Measurements from ENCODE around the gene GARRE1. TPM values are rescaled to one million over a fixed set of nuclear protein-coding genes. Genes with fewer than 3 reads are reported as not detected.
"Not testable (repeated sequence)": the region's sequence is repeated elsewhere in the genome, so short reads cannot be mapped to it uniquely, and the experiment has no call there.

The GARRE1 gene
- total RNA-seq, 1 experiment from 2014 or later = 23.3 TPM

DNA sequence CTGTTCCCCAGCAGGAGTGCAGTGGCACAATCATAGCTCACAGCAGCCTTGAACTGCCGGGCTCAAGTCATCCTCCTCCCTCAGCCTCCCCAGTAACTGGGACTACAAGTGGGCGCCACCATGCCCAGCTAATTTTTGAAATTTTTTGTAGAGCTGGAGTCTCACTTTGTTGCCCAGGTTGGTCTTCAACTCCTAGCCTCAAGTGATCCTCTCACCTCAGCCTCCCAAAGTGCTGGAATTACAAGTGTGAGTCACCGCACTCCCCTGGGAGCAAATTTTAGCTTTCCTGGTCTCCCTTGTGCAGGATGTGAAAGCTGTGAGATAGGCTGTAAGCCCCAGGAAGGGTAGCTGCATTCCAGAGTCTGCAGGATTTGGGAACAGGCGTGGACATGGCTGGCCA is 5.4 kb upstream of the GARRE1 start:
- no peak overlapping the region for H3K4me2 ChIP-seq
- H3K4me1 ChIP-seq (replicated peaks; ENCODE audit: insufficient read depth) = 0 out of 2 replicates have a peak, but pooled peaks cover 6% of the 10 kb centered on the region
- no peaks in the 10 kb centered on the region for H3K27me3 ChIP-seq (ENCODE audit: insufficient read depth, low read depth)
- intact Hi-C loops (cut with micrococcal nuclease; ENCODE audit: unreplicated experiment) = no loop called here
- no peaks in the 10 kb centered on the region; the same call in 1 of the 2 replicates for H3F3A ChIP-seq (ENCODE audit: insufficient read depth, low read depth)
- ChIA-PET POLR2A (ENCODE audit: unreplicated experiment) (no interaction called here), CTCF (no interaction called here)
- H2AFZ ChIP-seq = no peak overlapping the region
- no peak for TF ChIP-seq EZH2 (IDR thresholded peaks at IDR 0.05; ENCODE audit: low read depth)
- TF ChIP-seq, protein P1, sequence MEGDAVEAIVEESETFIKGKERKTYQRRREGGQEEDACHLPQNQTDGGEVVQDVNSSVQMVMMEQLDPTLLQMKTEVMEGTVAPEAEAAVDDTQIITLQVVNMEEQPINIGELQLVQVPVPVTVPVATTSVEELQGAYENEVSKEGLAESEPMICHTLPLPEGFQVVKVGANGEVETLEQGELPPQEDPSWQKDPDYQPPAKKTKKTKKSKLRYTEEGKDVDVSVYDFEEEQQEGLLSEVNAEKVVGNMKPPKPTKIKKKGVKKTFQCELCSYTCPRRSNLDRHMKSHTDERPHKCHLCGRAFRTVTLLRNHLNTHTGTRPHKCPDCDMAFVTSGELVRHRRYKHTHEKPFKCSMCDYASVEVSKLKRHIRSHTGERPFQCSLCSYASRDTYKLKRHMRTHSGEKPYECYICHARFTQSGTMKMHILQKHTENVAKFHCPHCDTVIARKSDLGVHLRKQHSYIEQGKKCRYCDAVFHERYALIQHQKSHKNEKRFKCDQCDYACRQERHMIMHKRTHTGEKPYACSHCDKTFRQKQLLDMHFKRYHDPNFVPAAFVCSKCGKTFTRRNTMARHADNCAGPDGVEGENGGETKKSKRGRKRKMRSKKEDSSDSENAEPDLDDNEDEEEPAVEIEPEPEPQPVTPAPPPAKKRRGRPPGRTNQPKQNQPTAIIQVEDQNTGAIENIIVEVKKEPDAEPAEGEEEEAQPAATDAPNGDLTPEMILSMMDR (conservative IDR thresholded peaks at IDR 0.05) = no peak
- no peak overlapping the region for H3K4me3 ChIP-seq
- H3K79me2 ChIP-seq (ENCODE audit: low read depth) = no peaks in the 10 kb centered on the region
- no peak overlapping the region for H3K27ac ChIP-seq
- no peaks in the 10 kb centered on the region for H3K36me3 ChIP-seq (ENCODE audit: low read depth)
- H3K9me3 ChIP-seq (ENCODE audit: insufficient read depth, low read depth) = no peaks in the 10 kb centered on the region
- no peak for DNase-seq
- no peaks in the 10 kb centered on the region for H3K9me2 ChIP-seq (ENCODE audit: insufficient read depth)
- H4K20me1 ChIP-seq (ENCODE audit: insufficient read depth) = no peaks in the 10 kb centered on the region
- BruUV-seq (replicated peaks) = no TSS peak

DNA sequence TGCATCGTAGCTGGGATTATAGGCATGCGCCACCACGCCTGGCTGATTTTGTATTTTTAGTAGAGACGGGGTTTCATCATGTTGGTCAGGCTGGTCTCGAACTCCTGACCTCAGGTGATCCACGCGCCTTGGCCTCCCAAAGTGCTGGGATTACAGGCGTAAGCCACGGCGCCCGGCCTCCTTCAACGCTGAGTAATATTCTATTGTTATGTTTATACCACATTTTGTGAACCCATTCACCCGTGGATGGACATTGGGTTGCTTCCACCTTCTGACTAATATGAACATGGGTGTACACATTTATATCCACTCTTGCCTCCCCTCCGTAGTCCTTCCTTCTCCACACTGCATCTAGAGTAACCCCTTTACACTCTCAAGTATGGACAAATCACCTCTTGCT is 1.2 kb upstream of the GARRE1 start:
- BruUV-seq (replicated peaks); H2AFZ ChIP-seq; H3K27me3 ChIP-seq (ENCODE audit: insufficient read depth, low read depth); H3K9me3 ChIP-seq (ENCODE audit: insufficient read depth, low read depth); H3F3A ChIP-seq (ENCODE audit: insufficient read depth, low read depth); H4K20me1 ChIP-seq (ENCODE audit: insufficient read depth); H3K9me2 ChIP-seq (ENCODE audit: insufficient read depth); CTCF ChIA-PET; DNase-seq; H3K27ac ChIP-seq; POLR2A ChIA-PET (ENCODE audit: unreplicated experiment); H3K4me3 ChIP-seq; H3K36me3 ChIP-seq (ENCODE audit: low read depth): not testable (repeated sequence)
- peak overlapping the region; percentile 93 for H3K4me2 ChIP-seq
- intact Hi-C loops (cut with micrococcal nuclease; ENCODE audit: unreplicated experiment) = loop anchor here (10.0 kb wide), 1 partner anchor 62 kb away; no protein-coding TSS in a partner anchor
- 0 out of 2 replicates have a peak, but pooled peaks cover 13% of the 10 kb centered on the region for H3K4me1 ChIP-seq (replicated peaks; ENCODE audit: insufficient read depth)
- H3K79me2 ChIP-seq (ENCODE audit: low read depth) = peaks cover 24% of the 10 kb centered on the region; the same call in 1 of the 2 replicates

DNA sequence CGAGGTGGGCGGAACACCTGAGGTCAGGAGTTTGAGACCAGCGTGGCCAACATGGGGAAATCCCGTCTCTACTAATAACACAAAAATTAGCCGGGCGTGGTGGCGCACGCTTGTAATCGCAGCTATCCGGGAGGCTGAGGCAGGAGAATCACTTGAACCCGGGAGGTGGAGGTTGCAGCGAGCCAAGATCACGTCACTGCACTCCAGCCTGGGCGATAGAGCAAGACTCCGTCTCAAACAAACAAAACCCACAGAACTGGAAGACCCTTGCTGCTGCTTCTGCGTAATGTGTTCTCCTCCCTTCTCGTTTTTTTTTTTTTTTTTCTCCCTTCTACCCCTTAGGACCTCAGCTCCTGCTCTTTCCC is 691 bp upstream of the GARRE1 start:
- intact Hi-C loops (cut with micrococcal nuclease; ENCODE audit: unreplicated experiment) = loop anchor here (10.0 kb wide), 1 partner anchor 61 kb away; no protein-coding TSS in a partner anchor
- TSS peak; percentile 96 for BruUV-seq (replicated peaks)
- H3K27ac ChIP-seq = not testable (repeated sequence)

DNA sequence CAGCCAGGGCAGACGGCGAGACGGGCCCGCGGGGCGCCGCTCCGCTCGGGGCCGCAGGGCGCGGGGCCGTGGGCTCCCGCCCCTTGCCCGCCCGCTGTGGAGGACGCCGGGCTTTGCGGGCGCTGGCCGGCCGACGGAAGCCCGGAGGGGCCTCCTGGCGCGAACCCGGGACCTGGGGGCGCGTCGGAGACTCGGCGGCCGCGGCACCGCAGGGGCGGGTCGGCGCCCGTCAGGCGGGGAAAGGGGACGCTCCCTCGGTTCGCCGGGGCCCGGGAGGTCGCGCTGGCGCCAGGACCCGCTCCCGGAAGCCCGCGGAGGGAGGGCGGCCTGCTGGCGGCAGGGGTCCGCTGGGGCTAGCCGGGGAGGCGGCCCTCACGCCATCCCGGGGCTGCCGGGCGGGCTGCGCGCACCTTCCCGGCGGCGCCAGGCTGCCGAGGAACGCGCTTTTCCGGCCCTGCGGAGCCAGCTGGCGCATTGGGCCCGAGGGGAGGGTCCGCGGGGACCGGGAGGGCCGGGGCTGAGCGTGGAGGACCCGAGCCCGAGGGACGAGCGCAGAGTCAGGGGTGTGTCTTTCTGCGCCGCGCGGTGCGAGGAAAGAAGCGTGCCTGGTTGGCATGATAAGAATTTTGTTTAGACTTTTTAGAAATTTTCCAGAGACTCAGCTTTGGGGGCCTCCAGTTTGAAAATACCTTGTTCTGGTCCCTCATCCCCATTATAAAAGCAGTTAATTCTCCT is 511 bp downstream of the GARRE1 start:
- CTCF ChIA-PET = no interaction called here
- H3F3A ChIP-seq (ENCODE audit: insufficient read depth, low read depth) = no peaks in the 10 kb centered on the region; the same call in 1 of the 2 replicates
- peaks cover 25% of the 10 kb centered on the region; the same call in 1 of the 2 replicates for H3K79me2 ChIP-seq (ENCODE audit: low read depth)
- peak overlapping the region; percentile 89 for H3K4me3 ChIP-seq
- TF ChIP-seq, protein P1 (conservative IDR thresholded peaks at IDR 0.05) = no peak
- no peak for TF ChIP-seq EZH2 (IDR thresholded peaks at IDR 0.05; ENCODE audit: low read depth)
- H3K9me2 ChIP-seq (ENCODE audit: insufficient read depth) = no peaks in the 10 kb centered on the region
- DNase-seq = no peak
- H3K27me3 ChIP-seq (ENCODE audit: insufficient read depth, low read depth) = no peaks in the 10 kb centered on the region
- peaks cover 10% of the 10 kb centered on the region; the same call in 1 of the 2 replicates for H4K20me1 ChIP-seq (ENCODE audit: insufficient read depth)
- peak overlapping the region; percentile 76 for H2AFZ ChIP-seq
- peak overlapping the region; percentile 97 for H3K4me2 ChIP-seq
- H3K36me3 ChIP-seq (ENCODE audit: low read depth) = 0 out of 2 replicates have a peak, but pooled peaks cover 4% of the 10 kb centered on the region
- no TSS peak for BruUV-seq (replicated peaks)
- POLR2A ChIA-PET (ENCODE audit: unreplicated experiment) = no interaction called here
- 0 out of 2 replicates have a peak, but pooled peaks cover 15% of the 10 kb centered on the region for H3K4me1 ChIP-seq (replicated peaks; ENCODE audit: insufficient read depth)
- no peak overlapping the region; the same call in 1 of the 2 replicates for H3K27ac ChIP-seq
- intact Hi-C loops (cut with micrococcal nuclease; ENCODE audit: unreplicated experiment) = loop anchor here (10.0 kb wide), 1 partner anchor 60 kb away; no protein-coding TSS in a partner anchor
- H3K9me3 ChIP-seq (ENCODE audit: insufficient read depth, low read depth) = no peaks in the 10 kb centered on the region

More for the DNA sequence above, 691 bp upstream of the GARRE1 start:
- peak overlapping the region; percentile 99 for H2AFZ ChIP-seq
- 0 out of 2 replicates have a peak, but pooled peaks cover 13% of the 10 kb centered on the region for H3K4me1 ChIP-seq (replicated peaks; ENCODE audit: insufficient read depth)
- H3F3A ChIP-seq (ENCODE audit: insufficient read depth, low read depth); H3K36me3 ChIP-seq (ENCODE audit: low read depth); H3K9me3 ChIP-seq (ENCODE audit: insufficient read depth, low read depth); CTCF ChIA-PET; H3K9me2 ChIP-seq (ENCODE audit: insufficient read depth); DNase-seq; H3K27me3 ChIP-seq (ENCODE audit: insufficient read depth, low read depth); POLR2A ChIA-PET (ENCODE audit: unreplicated experiment); H4K20me1 ChIP-seq (ENCODE audit: insufficient read depth): not testable (repeated sequence)
- peak overlapping the region; percentile 93 for H3K4me2 ChIP-seq
- H3K79me2 ChIP-seq (ENCODE audit: low read depth) = peaks cover 25% of the 10 kb centered on the region; the same call in 1 of the 2 replicates
- H3K4me3 ChIP-seq = peak overlapping the region; percentile 96
